HG03175 (cell line): ENCODE data around the gene TMCC1.
"Not testable (repeated sequence)": the region's sequence is repeated elsewhere in the genome, so short reads cannot be mapped to it uniquely, and the experiment has no call there.

Source experiments
- ATAC-seq: cut with Tn5 transposase; IDR thresholded peaks from one replicate; pipeline ENCODE4 v1.9.1; 2021; ENCODE audit warnings: mild to moderate bottlenecking, moderate library complexity; ENCODE audit not compliant: unreplicated experiment

TMCC1 gene

GRCh38 chr3:129656659-129657247 is 236.8 kb downstream of the TMCC1 start:
- no peak for ATAC-seq

- no peak for ATAC-seq
Measured at GRCh38 chr3:129655291-129655700, 238.2 kb downstream of the TMCC1 start.

- ATAC-seq, result no peak
Measured at GRCh38 chr3:129654131-129654530, 239.4 kb downstream of the TMCC1 start.

- no peak for ATAC-seq
Measured at GRCh38 chr3:129653019-129653418, 240.5 kb downstream of the TMCC1 start.

GRCh38 chr3:129651435-129652202 is 241.9 kb downstream of the TMCC1 start:
- ATAC-seq, result no peak

- no peak for ATAC-seq
Measured at GRCh38 chr3:129650256-129650872, 243.1 kb downstream of the TMCC1 start.

GRCh38 chr3:129648391-129648790 is 245.1 kb downstream of the TMCC1 start:
- ATAC-seq, result no peak

- ATAC-seq, result no peak
Measured at GRCh38 chr3:129645286-129645685, 248.2 kb downstream of the TMCC1 start.

- ATAC-seq, result no peak
Measured at GRCh38 chr3:129644836-129645235, 248.7 kb downstream of the TMCC1 start.

- ATAC-seq, result not testable (repeated sequence)
Measured at GRCh38 chr3:129641567-129642260, 251.8 kb downstream of the TMCC1 start.

- ATAC-seq, result not testable (repeated sequence)
Measured at GRCh38 chr3:129640985-129641384, 252.5 kb downstream of the TMCC1 start.

- ATAC-seq, result no peak
Measured at GRCh38 chr3:129638481-129638880, 255.0 kb downstream of the TMCC1 start.

GRCh38 chr3:129636082-129636481 is 257.4 kb downstream of the TMCC1 start:
- no peak for ATAC-seq

- no peak for ATAC-seq
Measured at GRCh38 chr3:129635656-129636055, 257.9 kb downstream of the TMCC1 start.

GRCh38 chr3:129633751-129634481 is 259.6 kb downstream of the TMCC1 start:
- no peak for ATAC-seq

- no peak for ATAC-seq
Measured at GRCh38 chr3:129632977-129633376, 260.5 kb downstream of the TMCC1 start.

GRCh38 chr3:129632556-129632955 is 261.0 kb downstream of the TMCC1 start:
- no peak for ATAC-seq

- ATAC-seq, result no peak
Measured at GRCh38 chr3:129632056-129632455, 261.5 kb downstream of the TMCC1 start.

- no peak for ATAC-seq
Measured at GRCh38 chr3:129629011-129629410, 264.5 kb downstream of the TMCC1 start.

GRCh38 chr3:129628169-129628522 is 265.4 kb downstream of the TMCC1 start:
- ATAC-seq, result no peak
